SKM-1 (cell line): Measurements from ENCODE around the gene NBPF11.
"Not testable (repeated sequence)": the region's sequence is repeated elsewhere in the genome, so short reads cannot be mapped to it uniquely, and the experiment has no call there.

Source experiments
- DNase-seq: peaks from one replicate; lab custom pipeline; 2025; ENCODE audit not compliant: unreplicated experiment; lab: John Stamatoyannopoulos, UW

NBPF11 gene, protein sequence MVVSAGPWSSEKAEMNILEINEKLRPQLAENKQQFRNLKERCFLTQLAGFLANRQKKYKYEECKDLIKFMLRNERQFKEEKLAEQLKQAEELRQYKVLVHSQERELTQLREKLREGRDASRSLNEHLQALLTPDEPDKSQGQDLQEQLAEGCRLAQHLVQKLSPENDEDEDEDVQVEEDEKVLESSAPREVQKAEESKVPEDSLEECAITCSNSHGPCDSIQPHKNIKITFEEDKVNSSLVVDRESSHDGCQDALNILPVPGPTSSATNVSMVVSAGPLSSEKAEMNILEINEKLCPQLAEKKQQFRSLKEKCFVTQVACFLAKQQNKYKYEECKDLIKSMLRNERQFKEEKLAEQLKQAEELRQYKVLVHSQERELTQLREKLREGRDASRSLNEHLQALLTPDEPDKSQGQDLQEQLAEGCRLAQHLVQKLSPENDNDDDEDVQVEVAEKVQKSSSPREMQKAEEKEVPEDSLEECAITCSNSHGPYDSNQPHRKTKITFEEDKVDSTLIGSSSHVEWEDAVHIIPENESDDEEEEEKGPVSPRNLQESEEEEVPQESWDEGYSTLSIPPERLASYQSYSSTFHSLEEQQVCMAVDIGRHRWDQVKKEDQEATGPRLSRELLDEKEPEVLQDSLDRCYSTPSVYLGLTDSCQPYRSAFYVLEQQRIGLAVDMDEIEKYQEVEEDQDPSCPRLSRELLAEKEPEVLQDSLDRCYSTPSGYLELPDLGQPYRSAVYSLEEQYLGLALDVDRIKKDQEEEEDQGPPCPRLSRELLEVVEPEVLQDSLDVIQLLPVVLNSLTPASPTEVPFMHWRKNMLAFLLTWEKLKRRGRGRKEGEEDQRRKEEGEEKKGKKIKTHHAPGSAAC

DNA sequence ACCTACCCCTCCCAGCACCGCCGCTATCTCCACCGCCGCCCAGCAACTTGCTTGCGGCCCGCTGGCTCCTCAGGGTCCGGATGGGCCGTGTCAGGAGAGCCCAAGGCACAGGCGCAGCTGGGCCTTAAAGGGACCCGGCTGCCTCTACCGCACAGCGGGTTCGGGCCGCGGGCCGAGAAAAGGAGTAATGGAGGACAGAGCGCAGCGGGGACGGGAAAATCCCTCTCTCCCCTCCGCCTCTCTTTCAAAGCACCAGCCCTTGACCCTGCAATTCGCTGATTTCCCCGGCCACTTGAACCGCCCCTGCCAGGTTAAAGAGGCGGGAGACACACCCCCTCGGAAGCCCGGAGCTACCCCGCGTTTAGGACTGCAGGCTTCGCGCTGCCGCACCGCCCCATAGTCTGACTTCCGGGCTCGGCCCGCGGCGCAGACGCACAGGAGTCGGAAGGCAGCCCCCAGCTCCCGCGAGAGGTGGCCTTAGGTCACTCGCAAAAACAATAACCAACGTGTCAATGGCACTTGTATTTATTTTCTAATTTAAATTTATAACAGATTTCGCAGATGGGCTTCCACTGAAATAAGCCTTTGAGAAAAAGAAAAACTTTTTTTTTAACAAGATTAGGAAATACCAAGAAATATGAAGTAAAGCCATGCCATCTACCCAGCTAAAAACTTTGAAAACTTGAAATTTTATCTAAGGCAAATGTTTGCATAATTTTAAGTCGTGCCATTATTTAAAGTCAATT lies at the start of gene NBPF11:
Gene NBPF11, minus strand, starts transcription at position 371 of the 746 bp plus-strand sequence. CDS start 25,278 bp downstream, outside the sequence.
- DNase-seq: peak; percentile 81

DNA sequence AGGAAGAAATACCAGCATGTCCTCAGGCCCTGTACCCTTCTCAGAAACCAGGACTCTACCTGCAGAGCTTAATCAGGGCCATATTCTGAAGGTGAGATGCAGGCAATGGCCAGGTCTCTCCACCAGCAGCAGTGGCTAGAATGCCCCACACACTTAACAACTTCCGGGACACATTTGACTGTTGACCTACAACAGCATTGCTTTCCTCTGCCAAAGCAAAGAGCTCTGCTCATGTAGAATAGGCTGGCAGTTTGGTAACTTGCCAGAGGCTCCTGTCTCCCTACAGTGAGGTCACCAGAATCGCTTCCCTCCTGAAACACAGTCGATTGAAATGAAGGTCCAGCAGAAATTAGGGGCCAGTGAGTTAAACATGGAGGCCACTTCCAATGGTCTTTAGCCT lies 45.3 kb upstream of the NBPF11 start:
- not testable (repeated sequence) for DNase-seq

DNA sequence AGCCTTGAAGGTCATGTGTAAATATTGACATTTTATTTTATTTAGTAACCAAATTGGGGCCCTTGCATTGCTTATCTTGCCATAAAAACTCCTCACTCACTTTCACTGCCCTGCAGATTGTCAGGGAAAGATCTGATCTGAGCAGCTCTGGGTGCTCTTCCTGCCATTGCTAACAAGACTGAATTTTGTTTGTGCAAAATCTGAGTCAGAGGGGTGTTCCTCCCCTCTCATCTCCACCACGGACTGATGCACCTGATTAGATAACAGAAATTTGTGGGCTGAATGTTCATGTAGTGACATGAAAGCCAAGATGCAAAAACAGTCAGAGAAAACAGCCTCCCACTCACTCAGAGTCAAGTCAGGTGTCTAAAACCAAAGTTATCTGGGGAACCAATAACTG lies 44.9 kb upstream of the NBPF11 start:
- DNase-seq: not testable (repeated sequence)

DNA sequence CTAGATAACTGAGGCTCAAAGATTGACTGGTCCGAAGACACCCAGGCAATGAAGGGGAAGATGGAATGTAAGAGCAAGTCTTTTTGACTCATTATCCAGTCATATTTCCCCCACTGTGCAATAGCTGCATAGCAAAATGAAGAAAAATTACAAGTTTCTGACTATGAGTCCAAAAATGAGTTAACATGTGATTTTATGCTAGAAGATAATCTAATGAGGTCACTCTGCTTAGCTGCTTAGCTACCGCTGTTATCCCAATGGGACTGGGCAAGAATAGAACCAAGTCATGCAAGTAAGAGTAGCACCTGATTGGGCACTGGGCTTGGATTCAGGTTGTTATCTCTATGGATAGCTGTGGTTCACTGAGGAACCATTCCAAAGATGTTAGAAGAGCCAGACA lies 43.0 kb upstream of the NBPF11 start:
- not testable (repeated sequence) for DNase-seq

DNA sequence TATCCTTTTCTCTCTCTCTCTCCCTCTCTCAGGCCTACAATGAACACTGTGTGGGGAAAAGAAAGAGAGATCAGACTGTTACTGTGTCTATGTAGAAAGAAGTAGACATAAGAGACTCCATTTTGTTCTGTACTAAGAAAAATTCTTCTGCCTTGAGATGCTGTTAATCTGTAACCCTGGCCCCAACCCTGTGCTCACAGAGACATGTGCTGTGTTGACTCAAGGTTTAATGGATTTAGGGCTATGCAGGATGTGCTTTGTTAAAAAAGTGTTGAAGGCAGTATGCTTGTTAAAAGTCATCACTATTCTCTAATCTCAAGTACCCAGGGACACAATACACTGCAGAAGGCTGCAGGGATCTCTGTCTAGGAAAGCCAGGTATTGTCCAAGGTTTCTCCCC lies 36.7 kb upstream of the NBPF11 start:
- not testable (repeated sequence) for DNase-seq

DNA sequence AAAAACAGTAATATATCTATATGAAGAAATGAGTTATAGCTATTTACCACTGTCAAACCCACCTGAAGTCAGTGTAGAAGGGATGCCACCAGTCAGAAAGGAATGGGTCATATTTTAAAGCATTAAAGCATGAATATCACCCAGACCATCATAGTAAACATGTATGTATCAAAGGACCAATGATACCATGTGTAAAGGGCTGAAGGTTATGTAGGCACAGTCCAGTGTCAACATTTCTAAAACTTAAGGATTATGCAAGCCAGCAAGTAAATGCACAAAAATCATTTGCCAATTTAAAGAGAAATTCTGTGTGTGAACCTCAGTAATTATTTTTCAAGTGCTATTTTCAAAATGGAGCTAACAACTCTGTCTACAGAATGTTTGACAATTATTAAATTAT lies 26.6 kb upstream of the NBPF11 start:
- DNase-seq: not testable (repeated sequence)

DNA sequence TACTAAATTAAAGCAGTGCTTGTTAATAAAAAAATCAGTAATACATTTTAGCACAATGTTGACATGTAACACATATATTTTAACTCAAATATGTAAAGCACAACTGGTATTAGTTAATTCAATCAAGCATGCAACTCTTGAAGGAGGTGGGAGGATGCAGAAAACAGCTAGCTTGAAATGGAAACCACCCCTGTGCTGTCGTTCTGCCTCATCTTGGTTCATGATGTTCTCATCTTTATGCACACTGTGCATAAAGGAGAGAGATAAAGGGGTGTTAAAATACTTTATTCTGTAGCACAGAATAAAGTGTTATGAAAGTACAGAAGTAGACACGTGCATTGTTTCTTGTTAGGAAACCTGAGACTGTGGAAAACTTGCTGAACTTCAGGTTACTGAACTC lies 23.3 kb upstream of the NBPF11 start:
- DNase-seq: not testable (repeated sequence)

DNA sequence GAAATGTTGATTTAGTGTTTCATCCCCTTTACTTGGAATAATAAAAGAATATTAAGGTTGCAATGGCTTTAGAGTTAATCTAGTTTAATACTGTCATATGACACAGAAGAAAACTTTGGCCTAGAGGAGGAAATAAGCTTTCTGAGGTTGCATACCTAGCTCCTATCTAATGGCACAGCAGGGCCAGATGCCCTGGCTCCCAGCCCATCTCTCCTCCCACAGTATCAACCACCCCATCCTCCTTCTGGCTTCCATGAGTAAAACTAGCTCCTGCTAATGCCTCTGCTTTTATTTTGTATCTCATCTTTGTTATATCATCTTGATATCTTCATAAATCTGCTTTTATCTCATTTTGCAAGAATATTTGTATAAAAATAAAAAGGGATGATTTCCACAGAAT lies 19.9 kb upstream of the NBPF11 start:
- DNase-seq: not testable (repeated sequence)

DNA sequence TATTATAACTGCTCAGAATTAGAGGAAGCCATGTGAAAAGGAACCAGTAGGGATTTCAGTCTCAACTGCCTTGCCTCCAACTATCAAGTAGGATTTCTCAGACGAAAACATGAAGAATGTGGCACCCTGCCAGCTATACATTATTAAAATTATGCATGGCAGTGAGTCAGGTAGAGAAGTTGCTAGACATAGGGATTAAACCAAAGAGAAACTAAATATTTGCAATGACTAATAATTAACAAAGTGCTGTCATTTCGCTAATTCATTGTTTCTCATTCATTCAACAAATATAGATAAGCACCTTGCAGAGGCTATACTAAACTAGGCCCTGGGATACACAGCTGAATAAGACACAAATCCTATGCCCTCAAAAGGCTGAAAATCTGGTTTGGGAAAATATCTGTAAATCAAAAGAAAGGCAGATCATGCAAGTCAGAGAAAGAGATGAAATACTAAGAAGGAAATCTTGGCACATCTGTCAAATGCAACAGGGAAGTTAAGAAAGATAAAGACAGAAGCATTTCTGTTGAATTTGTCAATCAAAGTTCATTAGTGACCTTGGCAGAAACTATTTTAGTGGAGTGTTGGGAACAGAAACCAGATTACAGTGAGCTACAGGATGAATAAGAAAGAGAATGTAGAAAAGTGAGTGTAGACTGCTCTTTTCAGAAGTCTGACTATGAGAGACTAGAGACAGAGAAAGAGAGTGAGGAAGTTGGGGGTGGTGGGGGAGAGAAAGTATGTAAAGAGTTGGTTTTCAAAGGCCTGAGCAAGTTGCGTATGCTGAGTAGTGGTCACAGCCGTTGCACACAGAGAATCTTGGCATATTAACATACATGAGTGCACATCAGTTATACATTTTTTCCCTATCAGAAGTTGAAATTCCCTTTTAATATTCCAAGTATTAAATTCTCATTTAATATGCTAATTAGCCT lies 14.7 kb upstream of the NBPF11 start:
- DNase-seq: no peak

DNA sequence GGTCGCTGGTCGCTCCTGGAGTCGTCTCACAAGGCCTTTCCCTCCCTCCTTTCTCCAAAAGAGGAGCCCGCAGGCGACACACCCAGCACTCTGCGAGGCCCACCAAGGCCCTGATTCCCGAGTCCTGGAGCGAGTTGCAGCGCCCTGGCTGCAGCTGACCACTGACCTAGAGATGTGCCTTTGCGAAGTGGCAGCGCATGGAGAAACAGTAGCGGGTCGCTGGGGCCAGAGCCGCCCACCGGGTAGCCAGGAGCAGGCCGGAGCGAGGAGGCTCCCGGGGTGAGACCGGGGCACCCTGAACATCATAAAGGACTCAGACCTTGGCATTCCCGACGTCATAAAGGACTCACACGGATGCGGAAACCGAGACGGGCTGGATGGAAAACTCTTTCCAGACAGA lies 10.3 kb upstream of the NBPF11 start:
- no peak for DNase-seq

DNA sequence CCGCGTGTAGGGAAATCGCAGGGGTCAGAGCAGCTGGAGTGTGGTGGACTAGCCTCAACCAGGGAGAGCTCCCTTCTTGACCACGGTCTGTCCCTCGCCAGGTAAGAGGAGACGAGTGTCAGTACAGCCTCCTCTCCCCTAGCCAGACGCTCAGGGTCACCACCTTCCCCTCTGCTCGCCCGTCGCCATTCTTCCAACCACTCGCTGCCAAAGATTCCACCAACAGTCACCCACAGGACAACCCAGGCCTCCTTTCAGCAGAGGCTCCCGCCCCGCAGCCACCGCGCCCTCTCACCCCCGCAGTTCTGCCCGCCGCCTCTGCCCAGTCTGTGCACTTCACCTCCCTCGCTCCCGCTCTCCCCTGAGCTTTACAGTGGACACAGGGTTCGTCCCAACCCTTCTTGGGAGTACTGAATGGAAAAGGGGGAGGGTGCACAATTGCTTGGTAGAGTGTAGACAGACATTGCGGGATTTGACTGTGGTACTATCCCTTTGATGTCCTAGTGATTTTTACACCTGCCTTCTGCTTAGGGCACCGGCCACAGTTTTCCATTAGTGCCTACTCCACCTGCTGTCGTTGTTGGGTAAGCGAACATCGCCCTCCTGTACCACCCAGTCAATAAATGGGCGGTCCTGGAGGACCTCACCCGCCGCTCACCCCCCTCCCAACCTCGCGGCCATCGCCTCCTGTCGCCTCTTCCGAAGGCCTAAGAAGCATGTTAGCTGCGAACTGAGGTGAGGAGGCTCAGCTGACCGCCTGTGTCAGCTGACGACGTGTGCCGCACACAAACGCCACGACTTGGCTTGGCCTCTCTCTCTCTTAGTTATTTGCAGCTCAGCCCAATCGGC lies 9.2 kb upstream of the NBPF11 start:
- no peak for DNase-seq

DNA sequence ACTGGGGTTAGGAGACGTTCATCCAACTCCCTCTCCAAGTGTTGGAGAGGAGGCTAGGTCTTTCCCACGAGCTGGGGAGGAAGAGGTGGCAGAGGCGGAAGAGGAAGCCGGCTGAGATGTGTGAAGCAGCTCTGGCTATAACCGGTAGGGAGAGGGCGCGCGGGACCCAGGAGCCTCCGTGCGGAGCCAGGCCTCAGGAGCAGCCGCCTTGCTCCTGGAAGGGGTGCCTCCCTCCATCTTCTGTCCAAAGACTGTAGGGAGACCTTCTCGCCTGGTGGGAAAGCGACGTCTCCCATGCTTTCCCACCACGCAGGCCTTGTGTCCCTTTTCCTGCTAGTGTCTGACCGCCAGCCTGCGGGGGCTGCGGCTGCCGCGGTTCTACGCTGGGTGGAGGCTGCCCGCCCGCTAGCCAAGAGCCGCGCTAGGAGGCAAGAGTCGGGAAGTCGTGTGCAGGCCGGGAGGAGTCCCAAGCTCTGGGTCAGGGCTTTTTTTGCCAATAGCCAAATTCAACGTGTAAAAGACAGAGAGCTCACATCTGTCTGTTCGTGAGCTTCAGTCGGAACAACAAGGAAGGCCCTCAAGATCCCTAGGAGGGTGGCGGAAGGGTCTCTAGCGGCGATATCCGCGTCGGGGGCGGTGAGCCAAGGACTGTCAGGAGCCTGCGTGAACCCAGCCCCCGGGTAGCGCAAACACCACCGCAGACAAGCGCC lies 8.4 kb upstream of the NBPF11 start:
- no peak for DNase-seq

DNA sequence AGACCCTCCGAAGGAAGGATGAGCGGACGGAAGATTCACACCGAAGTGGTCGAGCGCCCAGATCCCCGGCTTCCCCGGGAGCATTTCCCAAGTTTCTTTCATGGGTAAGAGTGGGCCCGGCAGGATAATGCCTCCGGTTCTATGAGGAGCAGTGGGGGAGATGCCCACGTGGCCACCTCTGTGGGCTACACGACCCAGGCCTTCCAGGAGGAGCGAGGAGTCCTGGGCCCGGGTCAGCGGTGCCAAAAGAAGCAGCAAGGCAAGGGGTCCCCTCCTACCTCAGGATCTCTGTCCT lies 7.9 kb upstream of the NBPF11 start:
- DNase-seq: no peak

DNA sequence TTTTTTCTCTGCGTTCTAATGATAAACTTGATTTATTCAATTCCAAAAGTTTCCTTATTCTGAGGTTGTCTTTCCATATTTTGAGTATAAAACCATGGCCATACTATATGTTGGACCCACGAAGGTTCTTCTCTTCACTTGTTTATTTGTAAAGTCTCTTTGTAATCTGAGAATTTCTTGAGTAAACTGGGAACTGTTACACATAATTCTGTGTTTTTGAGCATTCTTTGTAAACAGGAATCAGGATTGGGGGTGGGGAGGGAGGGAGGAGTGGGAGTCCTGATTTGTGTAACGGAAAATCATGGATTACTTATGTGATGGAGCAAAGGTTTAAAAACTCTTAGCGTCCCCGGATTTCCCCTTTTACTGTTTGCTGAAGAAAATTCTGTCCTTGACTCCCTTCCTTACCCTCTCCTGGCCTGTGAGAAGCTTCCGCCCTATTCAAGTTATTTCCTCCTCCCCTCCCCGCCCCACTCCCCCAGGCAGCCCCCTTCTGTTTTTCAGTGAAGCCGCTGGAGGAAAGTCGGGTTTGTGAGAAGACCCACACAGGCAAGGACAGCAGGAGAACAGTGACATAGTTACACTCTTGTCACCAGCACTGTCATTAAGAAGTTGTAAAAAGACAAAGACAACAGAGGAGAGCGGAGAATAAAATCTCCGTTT lies 6.4 kb upstream of the NBPF11 start:
- DNase-seq: no peak

DNA sequence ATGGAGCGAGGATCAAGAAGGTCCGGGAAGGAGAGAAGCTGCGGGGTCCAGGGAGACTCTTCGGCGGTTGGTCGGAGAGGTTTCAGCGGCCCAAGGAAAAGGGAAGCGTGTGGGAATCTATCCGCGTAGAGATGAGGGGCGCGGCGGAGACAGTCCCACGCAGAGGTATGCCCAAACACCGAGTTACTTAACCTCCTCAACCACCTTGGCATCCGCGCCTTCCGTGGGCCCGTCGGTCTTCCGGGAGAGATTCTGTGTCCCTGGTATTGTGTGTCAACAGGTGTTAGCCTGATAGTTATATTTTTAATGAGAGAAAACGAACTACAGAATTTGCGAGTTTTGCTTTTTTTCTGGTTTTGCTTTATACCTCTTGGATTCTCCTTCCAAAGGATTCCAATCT lies 5.7 kb upstream of the NBPF11 start:
- DNase-seq: not testable (repeated sequence)

DNA sequence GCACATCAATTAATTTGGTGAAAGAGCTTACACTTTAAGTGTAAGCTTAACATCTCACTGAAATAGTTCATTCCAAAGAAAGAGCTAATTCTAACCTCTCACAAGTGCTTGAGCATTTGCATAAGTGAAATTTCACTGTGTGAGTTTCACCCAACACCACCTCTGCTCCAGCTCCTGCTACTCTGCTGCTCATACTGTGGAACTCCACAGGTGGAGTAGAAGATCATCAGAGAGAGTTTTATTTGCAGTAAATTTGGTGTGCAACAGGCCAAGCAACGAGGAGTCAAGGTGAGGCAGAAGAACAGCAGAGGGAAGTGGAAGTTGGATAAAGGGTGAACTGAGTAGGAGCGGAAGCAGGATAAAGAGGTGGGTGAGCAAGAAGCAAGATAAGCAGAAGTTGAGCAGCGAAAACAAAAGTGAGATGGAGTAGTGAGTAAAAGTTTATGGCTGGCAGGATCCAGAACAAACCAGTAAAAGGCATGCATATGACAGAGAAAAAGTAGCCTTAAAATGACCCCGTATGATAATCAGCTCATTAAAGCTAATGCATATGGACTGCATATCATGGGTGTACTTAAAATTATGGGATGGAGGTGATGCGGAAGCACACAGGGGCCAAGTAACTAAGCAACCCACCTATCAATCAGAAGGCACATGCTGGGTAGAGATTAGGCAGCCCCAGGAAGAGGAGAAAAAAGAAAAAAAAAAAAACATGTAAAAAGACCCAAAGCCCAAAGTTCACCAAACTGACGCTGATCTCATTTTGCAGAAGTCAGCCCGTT lies 3.6 kb upstream of the NBPF11 start:
- not testable (repeated sequence) for DNase-seq

DNA sequence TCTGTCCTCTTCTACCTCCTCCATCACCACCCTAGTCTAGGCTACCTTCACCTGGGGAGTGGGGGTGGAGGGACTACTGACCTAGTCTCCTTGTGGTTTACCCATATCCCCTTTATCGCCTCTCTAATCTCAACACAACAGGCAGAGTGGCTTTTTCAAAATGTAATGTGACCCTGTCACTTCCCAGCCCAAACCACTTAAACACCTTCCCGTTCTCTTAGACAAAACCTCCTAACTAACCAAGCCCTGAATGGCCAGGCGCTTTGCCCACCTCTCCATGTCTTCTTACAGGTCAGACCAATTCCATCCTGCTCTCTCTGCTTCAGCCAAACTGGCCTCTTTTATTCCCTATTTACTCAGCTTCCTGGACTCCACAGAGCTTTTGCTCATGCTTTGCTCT lies 714 bp upstream of the NBPF11 start:
- not testable (repeated sequence) for DNase-seq
